Activated naive CD8-positive, alpha-beta T cell treated with anti-CD3 and anti-CD28 coated beads for 36 hours (primary cell): ENCODE data around the gene TEX264. TPM values are rescaled to one million over a fixed set of nuclear protein-coding genes. Genes with fewer than 3 reads are reported as not detected.
A peak's percentile ranks its signal among the peaks of the same experiment; 100 is the strongest.

Source experiments
- DNase-seq: peaks from one replicate; pipeline ENCODE4 v3.0.0; 2021
- H3K27ac Mint-ChIP-seq: one replicate; pipeline ENCODE4 v1.8.0; 2022; ENCODE audit warnings: mild to moderate bottlenecking, moderate library complexity, mixed read lengths
- H3K27me3 Mint-ChIP-seq: one replicate; pipeline ENCODE4 v1.8.0; 2022; ENCODE audit warnings: mild to moderate bottlenecking, mixed read lengths
- H3K36me3 Mint-ChIP-seq: one replicate; pipeline ENCODE4 v1.8.0; 2021; ENCODE audit warnings: mild to moderate bottlenecking, mixed read lengths
- H3K4me1 Mint-ChIP-seq: one replicate; pipeline ENCODE4 v1.8.0; 2021; ENCODE audit warnings: mixed read lengths
- H3K4me3 Mint-ChIP-seq: one replicate; pipeline ENCODE4 v1.8.0; 2022; ENCODE audit warnings: mild to moderate bottlenecking, moderate library complexity, mixed read lengths
- H3K9me3 Mint-ChIP-seq: one replicate; pipeline ENCODE4 v1.8.0; 2022; ENCODE audit warnings: mixed read lengths
- total RNA-seq, 2 experiments: library from RNA; stranded (reverse); gene quantifications; one replicate each; pipeline ENCODE4 v1.2.3, GENCODE V29; 2021

TEX264 gene
- total RNA-seq, 2 experiments from 2014 or later, result 37.1 to 39.5 TPM

DNA sequence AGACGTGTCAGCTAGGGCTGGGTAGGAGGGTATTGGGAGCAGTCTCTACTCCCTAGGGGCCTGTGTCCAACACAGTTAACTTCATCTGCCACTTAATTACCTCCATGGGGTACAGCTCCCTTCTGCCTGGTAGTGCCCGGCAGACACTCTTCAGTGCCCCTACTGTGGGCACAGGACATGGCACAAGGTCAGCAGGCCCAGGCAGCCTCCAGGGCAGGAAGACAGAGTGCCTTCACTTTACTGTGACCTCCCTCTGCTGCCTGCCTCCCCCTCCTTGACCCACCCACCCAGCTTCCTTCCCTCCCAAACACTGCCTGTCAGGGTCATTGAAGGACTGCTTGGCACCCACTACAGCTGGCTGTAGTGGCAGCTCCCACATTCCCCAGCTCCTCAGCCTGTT, 29.4 kb downstream of the TEX264 start:
- Mint-ChIP-seq H3K9me3 (no peaks in the 10 kb centered on the region), H3K27ac (no peak overlapping the region), H3K36me3 (peaks cover 3% of the 10 kb centered on the region), H3K27me3 (no peaks in the 10 kb centered on the region), H3K4me3 (no peak overlapping the region), H3K4me1 (peaks cover 2% of the 10 kb centered on the region)
- DNase-seq, result no peak

DNA sequence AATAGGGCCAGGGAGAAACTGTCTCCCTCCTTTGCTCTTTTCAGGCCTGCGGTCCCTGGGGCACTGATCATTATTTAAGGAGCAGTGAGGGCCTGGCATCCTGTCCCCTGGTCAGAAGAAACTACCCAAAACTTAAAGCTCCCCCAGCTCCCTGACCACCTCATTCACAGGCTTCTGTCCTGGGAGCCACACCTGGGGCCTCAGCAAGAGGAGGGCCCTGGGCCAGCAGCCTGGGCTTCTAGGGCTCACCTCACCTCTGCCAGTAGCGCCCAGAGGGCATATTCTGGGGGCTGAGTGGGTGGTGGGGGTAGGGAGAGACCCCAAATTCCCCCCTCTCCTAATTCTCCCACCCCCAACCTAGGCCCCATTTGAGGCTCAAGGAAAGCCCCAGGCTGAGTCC, 31.1 kb downstream of the TEX264 start:
- peaks cover 5% of the 10 kb centered on the region for H3K4me1 Mint-ChIP-seq

DNA sequence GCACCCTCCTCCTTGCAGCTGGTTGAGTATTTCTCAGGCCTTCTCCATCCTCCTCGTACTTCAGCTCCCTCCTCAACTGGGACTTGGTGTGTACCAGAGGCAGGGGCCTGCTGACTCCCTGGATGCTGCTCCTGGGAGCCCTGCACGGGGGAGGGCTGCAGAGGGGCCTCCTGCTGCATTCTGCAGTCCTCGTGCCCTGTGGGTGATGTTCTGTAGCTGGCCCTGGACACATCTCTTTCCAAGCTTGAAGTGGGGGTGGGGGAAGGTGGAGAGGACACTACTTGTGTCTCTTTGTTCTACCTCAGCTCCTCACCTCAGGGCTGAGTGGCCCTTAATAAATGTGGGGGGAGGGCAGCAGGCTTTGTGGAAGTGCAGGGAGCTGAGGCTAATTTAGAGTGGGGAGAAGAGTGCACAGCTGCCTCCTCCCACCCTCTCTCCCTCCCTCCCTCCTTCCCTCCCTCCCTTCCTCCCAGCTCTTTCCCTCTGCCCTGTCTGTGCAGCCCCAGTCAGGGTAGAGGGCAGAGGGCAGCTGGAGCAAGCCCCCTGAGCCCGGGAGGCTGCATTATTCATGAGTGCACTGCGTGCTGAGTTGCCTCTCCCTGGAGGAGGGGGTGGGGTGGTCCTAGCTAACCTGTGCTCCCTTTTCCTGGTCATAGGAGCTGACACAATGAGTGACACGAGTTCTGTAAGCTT, 32.2 kb downstream of the TEX264 start:
- peaks cover 9% of the 10 kb centered on the region for H3K4me1 Mint-ChIP-seq
- no peak overlapping the region for H3K4me3 Mint-ChIP-seq
- H3K9me3 Mint-ChIP-seq, result no peaks in the 10 kb centered on the region
- H3K36me3 Mint-ChIP-seq, result peaks cover 3% of the 10 kb centered on the region
- no peak overlapping the region for H3K27ac Mint-ChIP-seq
- DNase-seq, result no peak
- peaks cover 5% of the 10 kb centered on the region for H3K27me3 Mint-ChIP-seq

More for the DNA sequence above, 31.1 kb downstream of the TEX264 start:
- Mint-ChIP-seq H3K27ac (no peak overlapping the region), H3K4me3 (no peak overlapping the region), H3K36me3 (peaks cover 2% of the 10 kb centered on the region), H3K9me3 (no peaks in the 10 kb centered on the region), H3K27me3 (peaks cover under 1% of the 10 kb centered on the region)
- no peak for DNase-seq

DNA sequence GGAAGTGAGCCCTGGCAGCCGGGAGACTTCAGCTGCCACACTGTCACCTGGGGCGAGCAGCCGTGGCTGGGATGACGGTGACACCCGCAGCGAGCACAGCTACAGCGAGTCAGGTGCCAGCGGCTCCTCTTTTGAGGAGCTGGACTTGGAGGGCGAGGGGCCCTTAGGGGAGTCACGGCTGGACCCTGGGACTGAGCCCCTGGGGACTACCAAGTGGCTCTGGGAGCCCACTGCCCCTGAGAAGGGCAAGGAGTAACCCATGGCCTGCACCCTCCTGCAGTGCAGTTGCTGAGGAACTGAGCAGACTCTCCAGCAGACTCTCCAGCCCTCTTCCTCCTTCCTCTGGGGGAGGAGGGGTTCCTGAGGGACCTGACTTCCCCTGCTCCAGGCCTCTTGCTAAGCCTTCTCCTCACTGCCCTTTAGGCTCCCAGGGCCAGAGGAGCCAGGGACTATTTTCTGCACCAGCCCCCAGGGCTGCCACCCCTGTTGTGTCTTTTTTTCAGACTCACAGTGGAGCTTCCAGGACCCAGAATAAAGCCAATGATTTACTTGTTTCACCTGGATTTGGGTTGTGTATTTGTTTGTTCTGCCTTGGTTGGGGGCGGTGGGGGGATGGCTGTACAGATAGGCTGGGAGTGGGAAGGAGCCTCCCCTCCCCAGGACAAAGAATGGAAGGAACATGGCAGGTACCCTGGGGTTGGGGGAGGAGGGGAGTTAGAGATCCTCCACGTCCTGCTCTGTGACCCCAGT, 32.9 kb downstream of the TEX264 start:
- no peaks in the 10 kb centered on the region for H3K9me3 Mint-ChIP-seq
- H3K27ac Mint-ChIP-seq, result no peak overlapping the region
- DNase-seq, result no peak
- H3K27me3 Mint-ChIP-seq, result peaks cover 5% of the 10 kb centered on the region
- H3K4me1 Mint-ChIP-seq, result peaks cover 9% of the 10 kb centered on the region
- H3K4me3 Mint-ChIP-seq, result no peak overlapping the region
- peaks cover 3% of the 10 kb centered on the region for H3K36me3 Mint-ChIP-seq

DNA sequence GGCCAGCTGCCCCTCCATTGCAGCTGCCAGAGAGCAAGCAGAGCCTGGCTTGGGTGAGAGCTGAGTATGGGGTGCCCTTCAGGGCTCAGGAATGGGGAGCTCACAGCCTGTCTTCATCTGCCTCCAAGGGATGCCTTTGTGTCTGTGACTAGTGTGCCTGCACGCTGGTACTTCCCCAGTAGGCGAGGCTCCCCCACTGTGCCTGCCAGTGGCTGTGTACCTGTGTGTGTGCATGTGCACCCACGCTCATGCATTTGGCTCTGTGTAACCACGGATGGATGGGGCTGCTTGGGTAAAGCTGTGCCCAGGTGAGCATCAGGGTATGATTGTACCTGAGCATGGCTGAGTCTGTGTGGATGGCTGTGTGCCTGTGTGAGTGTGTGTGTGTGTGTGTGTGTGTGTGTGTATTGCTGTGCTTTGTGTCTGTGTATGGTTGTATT, 33.5 kb downstream of the TEX264 start:
- H3K4me1 Mint-ChIP-seq, result peaks cover 9% of the 10 kb centered on the region
- DNase-seq, result no peak
- H3K9me3 Mint-ChIP-seq, result no peaks in the 10 kb centered on the region
- no peak overlapping the region for H3K4me3 Mint-ChIP-seq
- peaks cover 3% of the 10 kb centered on the region for H3K36me3 Mint-ChIP-seq
- H3K27me3 Mint-ChIP-seq, result peaks cover 5% of the 10 kb centered on the region
- H3K27ac Mint-ChIP-seq, result no peak overlapping the region

DNA sequence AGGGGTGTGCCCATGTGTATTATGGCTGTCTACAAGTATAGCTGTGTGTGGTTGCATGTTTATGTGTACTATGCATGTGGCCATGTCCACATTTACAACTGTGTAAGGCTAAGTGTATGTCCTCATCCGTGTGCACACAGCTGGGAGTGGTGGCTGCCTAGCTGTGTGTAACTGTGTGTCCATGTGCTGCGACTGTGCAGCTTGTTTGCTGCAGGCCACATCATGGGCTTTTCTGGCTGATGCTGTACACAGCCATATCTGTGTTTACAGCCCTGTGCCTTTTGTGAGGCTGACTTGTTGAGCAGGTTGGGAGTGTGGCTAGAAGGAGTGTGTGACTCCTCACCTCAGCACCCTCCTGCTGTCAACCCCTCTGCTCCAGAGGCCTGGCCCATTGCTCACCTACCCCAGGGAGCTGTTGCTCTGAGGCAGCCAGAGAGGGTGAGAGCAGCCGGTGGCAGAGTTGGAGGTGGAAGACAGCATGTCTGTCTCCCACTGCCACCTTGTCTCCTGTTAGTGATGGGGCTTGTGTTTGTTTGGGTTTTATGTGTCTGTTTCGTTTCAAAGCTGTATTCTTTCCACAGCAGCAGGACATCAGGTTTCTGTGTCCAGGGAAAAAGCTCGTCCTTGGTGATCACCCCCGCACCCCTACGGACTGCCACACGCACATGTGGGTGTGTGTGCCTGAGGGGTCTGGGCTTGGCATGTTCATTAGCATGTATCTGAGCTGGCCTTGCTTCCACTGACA, 34.4 kb downstream of the TEX264 start:
- Mint-ChIP-seq H3K36me3 (peaks cover 6% of the 10 kb centered on the region), H3K27me3 (peaks cover 5% of the 10 kb centered on the region), H3K4me1 (peaks cover 14% of the 10 kb centered on the region), H3K4me3 (no peak overlapping the region), H3K27ac (no peak overlapping the region), H3K9me3 (peaks cover 2% of the 10 kb centered on the region)
- DNase-seq, result no peak

DNA sequence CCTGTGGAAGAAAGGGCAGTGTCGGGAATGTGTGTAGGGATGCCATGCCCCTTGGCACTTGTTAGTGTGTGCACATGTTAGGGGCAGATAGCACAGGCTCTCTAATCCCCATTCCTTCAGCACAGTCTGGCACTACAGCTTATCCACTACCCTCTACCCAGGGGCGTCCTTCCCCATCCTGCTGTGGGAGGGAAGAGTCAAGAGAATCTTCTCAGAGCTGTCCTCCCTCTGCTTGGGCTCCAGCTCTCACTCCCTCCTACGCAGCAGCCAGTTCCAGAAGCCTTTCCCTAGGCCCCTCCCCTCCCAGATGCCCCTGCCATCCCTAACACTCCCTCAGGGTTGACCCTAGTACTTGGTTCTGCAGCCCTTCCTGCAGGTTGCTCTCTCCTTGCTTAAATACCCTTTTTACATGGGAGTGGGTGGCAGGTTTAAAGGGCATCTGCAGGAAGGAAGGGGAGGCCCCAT, 35.0 kb downstream of the TEX264 start:
- Mint-ChIP-seq H3K9me3 (peaks cover 2% of the 10 kb centered on the region), H3K27ac (no peak overlapping the region), H3K27me3 (peaks cover 5% of the 10 kb centered on the region), H3K4me3 (no peak overlapping the region), H3K4me1 (peaks cover 14% of the 10 kb centered on the region), H3K36me3 (peaks cover 6% of the 10 kb centered on the region)
- no peak for DNase-seq

DNA sequence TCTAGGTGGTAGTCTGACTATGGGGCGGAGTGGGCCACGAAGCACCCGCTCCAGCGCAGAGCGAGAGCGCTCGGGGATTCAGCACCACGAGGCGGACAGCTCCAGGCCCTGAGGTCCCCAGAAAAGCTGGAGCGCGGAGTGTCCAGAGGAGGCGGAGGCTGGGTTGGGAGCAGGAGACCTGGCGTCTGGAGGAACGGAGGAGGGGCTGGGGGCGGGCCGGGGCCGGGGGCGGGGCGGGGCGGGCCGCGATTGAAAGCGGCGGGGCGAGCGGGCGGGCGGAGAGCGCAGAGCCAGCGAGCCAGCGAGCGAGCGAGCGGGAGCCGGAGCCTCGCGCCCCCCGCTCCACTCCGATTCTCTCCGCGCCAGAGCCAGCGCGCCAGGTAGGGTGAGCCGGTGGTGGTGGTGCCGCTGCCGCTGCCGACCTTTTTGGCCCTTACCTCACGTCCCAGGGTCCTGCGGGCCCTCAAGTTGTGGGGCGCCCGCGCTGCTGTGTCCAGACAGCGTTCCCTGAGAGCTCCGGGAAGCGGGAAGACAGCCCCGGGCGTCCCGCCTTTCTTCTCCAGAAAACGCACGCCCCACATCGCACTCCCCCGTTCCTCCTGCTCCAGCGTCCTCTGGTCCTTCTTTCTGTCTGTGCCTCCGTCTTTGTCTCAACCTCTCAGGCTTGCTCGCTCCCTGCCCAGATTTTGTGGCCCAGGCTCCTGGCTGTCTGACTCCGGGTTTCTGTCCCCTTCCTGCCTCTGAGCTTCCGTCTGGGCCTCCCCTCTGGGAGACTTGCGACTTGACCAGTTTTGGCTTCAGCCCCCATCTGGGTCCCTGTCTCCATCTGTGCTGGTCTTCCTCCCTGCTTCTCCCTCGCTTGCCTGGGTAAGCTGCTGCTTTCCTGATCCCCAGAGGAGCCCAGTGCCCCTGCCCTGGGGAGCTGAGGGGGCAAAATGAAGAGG, 36.0 kb downstream of the TEX264 start, which contains the start of gene GRM2:
GRM2 (plus strand) TSS at position 281 of the 944 bp plus-strand sequence. CDS start 1,916 bp downstream, outside the sequence.
- Mint-ChIP-seq H3K4me1 (peaks cover 19% of the 10 kb centered on the region), H3K4me3 (no peak within 1 kb of the TSS), H3K9me3 (peaks cover 2% of the 10 kb centered on the region), H3K36me3 (peaks cover 4% of the 10 kb centered on the region), H3K27ac (no peak within 1 kb of the TSS), H3K27me3 (peaks cover 5% of the 10 kb centered on the region)
- peak; percentile 45 for DNase-seq

DNA sequence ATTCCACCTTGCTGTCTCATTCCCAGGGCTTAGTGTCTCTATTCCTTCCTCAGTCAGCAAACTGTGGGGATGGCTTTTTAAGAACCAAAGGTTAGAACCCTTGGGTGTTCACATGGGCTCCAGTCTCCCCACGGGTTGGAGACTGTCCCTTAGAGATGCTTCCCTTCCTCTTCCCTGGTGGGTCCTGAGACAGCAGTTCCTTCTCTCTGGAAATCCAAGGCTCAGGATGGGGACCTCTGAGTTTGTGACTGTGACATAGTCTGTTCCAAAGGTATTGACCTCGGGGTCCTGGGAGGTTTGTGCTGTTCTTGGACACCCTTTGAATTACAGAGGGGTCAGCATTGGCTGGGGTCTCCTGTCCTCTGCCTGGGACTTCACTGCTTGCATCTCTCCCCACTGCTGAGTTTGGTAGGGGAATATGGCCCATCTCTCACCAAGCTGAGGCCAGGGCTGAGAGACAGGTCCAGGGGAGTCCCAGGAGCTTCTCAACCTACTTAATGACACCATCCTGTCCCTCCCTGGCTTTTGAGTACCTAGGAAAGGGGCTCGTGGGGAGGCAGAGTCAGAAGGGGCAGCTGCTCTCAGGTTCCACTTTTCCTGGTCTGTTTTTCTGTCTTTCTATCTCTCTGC, 37.3 kb downstream of the TEX264 start:
- H3K9me3 Mint-ChIP-seq, result peaks cover 2% of the 10 kb centered on the region
- H3K27me3 Mint-ChIP-seq, result peaks cover 5% of the 10 kb centered on the region
- H3K4me3 Mint-ChIP-seq, result no peak overlapping the region

DNA sequence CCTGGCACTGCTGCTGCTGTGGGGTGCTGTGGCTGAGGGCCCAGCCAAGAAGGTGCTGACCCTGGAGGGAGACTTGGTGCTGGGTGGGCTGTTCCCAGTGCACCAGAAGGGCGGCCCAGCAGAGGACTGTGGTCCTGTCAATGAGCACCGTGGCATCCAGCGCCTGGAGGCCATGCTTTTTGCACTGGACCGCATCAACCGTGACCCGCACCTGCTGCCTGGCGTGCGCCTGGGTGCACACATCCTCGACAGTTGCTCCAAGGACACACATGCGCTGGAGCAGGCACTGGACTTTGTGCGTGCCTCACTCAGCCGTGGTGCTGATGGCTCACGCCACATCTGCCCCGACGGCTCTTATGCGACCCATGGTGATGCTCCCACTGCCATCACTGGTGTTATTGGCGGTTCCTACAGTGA, 38.0 kb downstream of the TEX264 start:
- Mint-ChIP-seq H3K4me1 (peaks cover 19% of the 10 kb centered on the region), H3K9me3 (peaks cover 2% of the 10 kb centered on the region), H3K27me3 (peaks cover 5% of the 10 kb centered on the region), H3K4me3 (no peak overlapping the region), H3K27ac (no peak overlapping the region), H3K36me3 (peaks cover 4% of the 10 kb centered on the region)
- no peak for DNase-seq

More for the DNA sequence above, 37.3 kb downstream of the TEX264 start:
- H3K27ac Mint-ChIP-seq, result no peak overlapping the region
- no peak for DNase-seq
- peaks cover 4% of the 10 kb centered on the region for H3K36me3 Mint-ChIP-seq
- peaks cover 19% of the 10 kb centered on the region for H3K4me1 Mint-ChIP-seq

DNA sequence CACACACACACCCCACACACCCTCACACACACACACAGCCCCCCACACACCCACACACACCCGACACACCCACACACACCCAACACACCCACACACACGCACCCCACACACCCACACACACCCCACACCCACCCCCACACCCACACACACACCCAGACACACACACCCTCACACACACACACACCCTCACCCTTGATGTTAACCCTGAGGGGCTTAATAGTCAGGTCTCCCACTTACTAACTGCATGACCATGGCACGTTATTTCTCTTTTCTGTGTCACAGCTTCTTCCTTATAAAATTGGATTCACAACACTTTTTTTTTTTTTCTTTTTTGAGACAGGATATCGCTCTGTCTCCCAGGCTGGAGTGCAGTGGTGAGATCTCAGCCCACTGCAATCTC, 38.6 kb downstream of the TEX264 start:
- H3K36me3 Mint-ChIP-seq, result peaks cover 4% of the 10 kb centered on the region
- H3K4me1 Mint-ChIP-seq, result peaks cover 19% of the 10 kb centered on the region
- H3K4me3 Mint-ChIP-seq, result peak overlapping the region; percentile 47
- peaks cover 2% of the 10 kb centered on the region for H3K9me3 Mint-ChIP-seq
- peaks cover 5% of the 10 kb centered on the region for H3K27me3 Mint-ChIP-seq
- peak overlapping the region; percentile 79 for H3K27ac Mint-ChIP-seq
- DNase-seq, result no peak

DNA sequence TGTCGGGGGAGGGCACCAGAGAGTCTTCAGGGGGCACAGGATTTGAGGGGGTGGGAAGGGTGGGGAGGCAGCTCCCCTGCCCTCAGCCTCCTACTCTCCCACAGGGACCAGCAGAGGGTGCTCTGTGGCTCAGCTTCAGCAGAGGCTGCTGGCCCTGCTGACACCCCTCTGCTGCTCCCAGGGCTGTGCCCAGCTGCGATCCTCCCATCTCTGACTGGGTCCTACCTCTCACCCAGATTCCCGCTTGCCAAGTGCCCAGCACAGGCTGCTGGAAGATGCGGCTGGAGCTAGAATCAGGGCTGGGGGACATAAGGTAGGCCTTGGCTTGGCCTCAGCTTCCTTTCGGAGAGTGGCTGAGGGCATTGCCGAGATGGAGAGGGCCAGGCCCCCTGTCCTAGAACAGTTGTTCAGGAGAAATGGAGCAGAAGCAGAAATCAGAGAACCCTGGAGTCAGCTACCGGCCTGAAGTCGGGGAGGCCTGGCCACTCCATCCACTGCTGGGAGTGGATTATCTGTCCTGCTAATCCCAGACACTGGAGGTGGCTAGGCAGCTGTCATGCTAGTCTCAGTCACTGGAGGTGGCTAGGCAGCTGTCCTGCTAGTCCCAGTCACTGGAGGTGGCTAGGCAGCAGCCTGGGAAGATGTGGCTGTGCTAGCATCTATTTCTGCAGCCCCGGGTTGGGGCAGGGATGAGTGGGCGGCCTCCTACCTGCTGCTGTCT, 39.7 kb downstream of the TEX264 start:
- Mint-ChIP-seq H3K4me3 (no peak overlapping the region), H3K9me3 (peaks cover 2% of the 10 kb centered on the region), H3K27ac (no peak overlapping the region), H3K36me3 (peaks cover 4% of the 10 kb centered on the region), H3K27me3 (peaks cover 5% of the 10 kb centered on the region), H3K4me1 (peaks cover 19% of the 10 kb centered on the region)
- peak; percentile 28 for DNase-seq

DNA sequence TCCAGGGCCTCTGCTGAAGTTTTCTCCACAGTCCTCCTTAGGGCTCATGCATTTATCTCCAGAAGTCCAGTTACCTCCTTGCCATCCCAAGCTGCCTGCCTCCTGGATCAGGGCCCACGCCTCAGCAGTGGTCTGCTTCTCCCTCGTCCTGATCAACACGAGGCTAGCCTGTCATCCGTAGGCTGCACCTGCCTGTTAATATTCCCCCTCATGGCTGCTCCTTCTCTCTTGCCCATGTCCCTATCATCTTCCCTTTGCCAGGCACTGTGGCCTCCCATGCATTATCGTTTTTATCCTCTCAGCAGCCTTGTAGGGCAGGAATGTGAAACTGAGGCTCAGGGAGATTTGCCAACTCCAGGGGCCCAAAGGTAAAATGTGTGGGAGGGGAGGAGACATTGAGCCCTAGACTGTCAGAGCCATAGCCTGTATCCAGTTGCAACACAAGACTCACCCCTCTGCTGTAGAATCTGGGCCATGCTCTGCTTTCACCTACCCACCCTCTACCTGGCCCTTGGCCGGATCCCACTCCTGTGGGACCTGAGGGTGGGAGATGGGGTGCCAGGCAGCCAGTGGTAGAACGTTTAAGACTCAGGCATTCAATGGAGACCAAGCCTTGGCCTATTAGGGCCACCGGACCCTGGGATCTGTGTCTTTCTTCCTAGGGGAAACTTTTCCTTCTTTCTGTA, 40.4 kb downstream of the TEX264 start:
- DNase-seq, result no peak
- H3K27me3 Mint-ChIP-seq, result peaks cover 5% of the 10 kb centered on the region
- H3K4me1 Mint-ChIP-seq, result peaks cover 15% of the 10 kb centered on the region
- H3K9me3 Mint-ChIP-seq, result peaks cover 2% of the 10 kb centered on the region
- H3K4me3 Mint-ChIP-seq, result no peak overlapping the region
- H3K36me3 Mint-ChIP-seq, result peaks cover 4% of the 10 kb centered on the region
- H3K27ac Mint-ChIP-seq, result peak overlapping the region; percentile 26
